GM23338 (cell line): ENCODE results near the gene SLC35F4. TPM values are rescaled to one million over a fixed set of nuclear protein-coding genes. Genes with fewer than 3 reads are reported as not detected.

ENCODE experiments used
- ATAC-seq: fragments of 200-7000 bp; cut with Tn5 transposase; 3 replicates; pipeline ENCODE4 v1.9.1; 2020
- DNase-seq: peaks from one replicate; pipeline ENCODE4 v3.0.0-alpha.2; 2015; ENCODE audit warnings: low spot score
- H2AFZ ChIP-seq: fragments of 200-600 bp; sonication (generic); 2 replicates; pipeline ENCODE4 v1.8.0; 2016; ENCODE audit warnings: antibody characterized with exemption, mild to moderate bottlenecking, moderate library complexity
- H3F3A ChIP-seq: fragments of 200-600 bp; sonication (generic); replicated peaks from 2 replicates; pipeline ENCODE4 v1.8.0; 2017; ENCODE audit warnings: antibody characterized with exemption, mixed run types, low read depth
- H3K27ac ChIP-seq: fragments of 200-600 bp; sonication (generic); 2 replicates; pipeline ENCODE4 v1.6.1; 2016; ENCODE audit warnings: low read depth
- H3K27me3 ChIP-seq: fragments of 200-600 bp; sonication (generic); 2 replicates; pipeline ENCODE4 v1.8.0; 2016; ENCODE audit warnings: mild to moderate bottlenecking, mixed run types, moderate library complexity; ENCODE audit not compliant: insufficient read depth
- H3K36me3 ChIP-seq: fragments of 200-600 bp; sonication (generic); 2 replicates; pipeline ENCODE4 v1.8.0; 2016; ENCODE audit warnings: mild to moderate bottlenecking; ENCODE audit not compliant: insufficient read depth
- H3K4me1 ChIP-seq: fragments of 200-600 bp; sonication (generic); 2 replicates; pipeline ENCODE4 v1.8.0; 2016; ENCODE audit warnings: mild to moderate bottlenecking, moderate library complexity; ENCODE audit not compliant: insufficient read depth
- H3K4me2 ChIP-seq: fragments of 200-600 bp; sonication (generic); 2 replicates; pipeline ENCODE4 v1.7.1; 2017; ENCODE audit warnings: mixed run types
- H3K4me3 ChIP-seq: fragments of 200-600 bp; sonication (generic); 2 replicates; pipeline ENCODE4 v1.6.1; 2016; ENCODE audit warnings: mixed run types
- H3K79me2 ChIP-seq: fragments of 200-600 bp; sonication (generic); replicated peaks from 2 replicates; pipeline ENCODE4 v1.8.0; 2017; ENCODE audit warnings: mild to moderate bottlenecking; ENCODE audit not compliant: insufficient read depth
- H3K9me2 ChIP-seq: fragments of 200-600 bp; sonication (generic); 2 replicates; pipeline ENCODE4 v1.8.0; 2017; ENCODE audit not compliant: insufficient read depth
- H4K20me1 ChIP-seq: fragments of 200-600 bp; sonication (generic); replicated peaks from 2 replicates; pipeline ENCODE4 v1.8.0; 2017; ENCODE audit warnings: mild to moderate bottlenecking; ENCODE audit not compliant: insufficient read depth
- H3K27ac Mint-ChIP-seq: 2 replicates; pipeline ENCODE4 v1.8.0; 2020; ENCODE audit warnings: inconsistent platforms, mild to moderate bottlenecking, moderate library complexity, mixed read lengths
- H3K27me3 Mint-ChIP-seq: 3 replicates; pipeline ENCODE4 v1.8.0; 2022; ENCODE audit warnings: low read depth, mild to moderate bottlenecking, moderate library complexity, mixed read lengths, inconsistent platforms; ENCODE audit not compliant: insufficient read depth, poor library complexity
- H3K36me3 Mint-ChIP-seq: 3 replicates; pipeline ENCODE4 v1.8.0; 2021; ENCODE audit warnings: low read depth, mild to moderate bottlenecking, inconsistent platforms, moderate library complexity, mixed read lengths
- H3K4me1 Mint-ChIP-seq: 3 replicates; pipeline ENCODE4 v1.8.0; 2020; ENCODE audit warnings: mild to moderate bottlenecking, inconsistent platforms, mixed read lengths
- H3K4me3 Mint-ChIP-seq: 3 replicates; pipeline ENCODE4 v1.8.0; 2021; ENCODE audit warnings: moderate library complexity, mild to moderate bottlenecking, inconsistent platforms, mixed read lengths
- H3K9me3 Mint-ChIP-seq: 3 replicates; pipeline ENCODE4 v1.8.0; 2020; ENCODE audit warnings: moderate library complexity, mild to moderate bottlenecking, inconsistent platforms, mixed read lengths
- CREB1 ChIP-seq: fragments of 250-450 bp; sonication (Bioruptor Pico); IDR thresholded peaks from 2 replicates; pipeline ENCODE4 v1.5.0; 2020; ENCODE audit warnings: low read depth, mild to moderate bottlenecking, moderate library complexity
- CTCF ChIP-seq, 2 experiments: fragments of 200-600 bp in 1 of 2; sonication (generic) in 1 of 2; conservative IDR thresholded peaks; 2 replicates each; pipeline versions ENCODE4 v1.5.1 to v1.6.1; 2016 to 2017; ENCODE audit warnings: antibody characterized with exemption in 2 of 2, low read depth in 2 of 2, mild to moderate bottlenecking in 2 of 2, moderate library complexity in 1 of 2
- ETS1 ChIP-seq: IDR thresholded peaks from 2 replicates; pipeline ENCODE4 v1.6.1; 2016; ENCODE audit warnings: antibody characterized with exemption
- EZH2 ChIP-seq: fragments of 200-600 bp; sonication (generic); IDR thresholded peaks from one replicate; pipeline ENCODE4 v1.8.0; 2017; ENCODE audit warnings: antibody characterized with exemption, mild to moderate bottlenecking, low read depth; ENCODE audit not compliant: unreplicated experiment
- EZH2phosphoT487 ChIP-seq: fragments of 200-600 bp; sonication (generic); IDR thresholded peaks from one replicate; pipeline ENCODE4 v1.8.1; 2018; ENCODE audit warnings: antibody characterized with exemption; ENCODE audit not compliant: unreplicated experiment
- JUNB ChIP-seq: IDR thresholded peaks from one replicate; pipeline ENCODE4 v1.6.1; 2016; ENCODE audit warnings: antibody characterized with exemption; ENCODE audit not compliant: unreplicated experiment
- NANOG ChIP-seq: IDR thresholded peaks from 2 replicates; pipeline ENCODE4 v1.6.1; 2016; ENCODE audit warnings: antibody characterized with exemption, borderline replicate concordance
- POLR2AphosphoS5 ChIP-seq: IDR thresholded peaks from 2 replicates; pipeline ENCODE4 v1.6.1; 2016; ENCODE audit warnings: antibody characterized with exemption, low read depth
- REST ChIP-seq: IDR thresholded peaks from one replicate; pipeline ENCODE4 v1.6.1; 2018; ENCODE audit warnings: antibody characterized with exemption; ENCODE audit not compliant: unreplicated experiment
- STAT1 ChIP-seq: IDR thresholded peaks from one replicate; pipeline ENCODE4 v1.6.1; 2016; ENCODE audit warnings: antibody characterized with exemption; ENCODE audit not compliant: unreplicated experiment
- ZNF114 ChIP-seq: fragments of 250-450 bp; sonication (Bioruptor Pico); IDR thresholded peaks from 2 replicates; pipeline ENCODE4 v1.5.0; 2020; ENCODE audit warnings: mild to moderate bottlenecking, moderate library complexity
- ZNF331 ChIP-seq: fragments of 250-450 bp; sonication (Bioruptor Pico); IDR thresholded peaks from 2 replicates; pipeline ENCODE4 v1.5.0; 2020; ENCODE audit warnings: low read depth, mild to moderate bottlenecking, moderate library complexity
- ZNF462 ChIP-seq: fragments of 250-450 bp; sonication (Bioruptor Pico); IDR thresholded peaks from 2 replicates; pipeline ENCODE4 v1.5.0; 2020; ENCODE audit warnings: mild to moderate bottlenecking, moderate library complexity
- polyA plus RNA-seq: library from polyadenylated mRNA; unstranded; fragments of >200 nt; fragmentation: Nextera tagmentation; extraction: Ambion mirVana; gene quantifications from 2 replicates; pipeline ENCODE4 v1.2.1, GENCODE V29; 2016
- total RNA-seq: library from RNA; depleted of rRNA; stranded (reverse); fragments of >200 nt; shearing (Covaris generic); gene quantifications from 2 replicates; pipeline ENCODE4 v1.2.3, GENCODE V29; 2014

The SLC35F4 gene
- total and polyA plus RNA-seq, 2 experiments from 2014 or later = 0.10 TPM; not detected in 1

- H3K27me3 ChIP-seq = no peaks in the 10 kb centered on the region
- peaks cover 8% of the 10 kb centered on the region for H3K4me1 Mint-ChIP-seq
- H3K9me2 ChIP-seq = peaks cover 3% of the 10 kb centered on the region; the same call in 1 of the 2 replicates
- H3K4me3 Mint-ChIP-seq = no peak overlapping the region
- peaks cover 2% of the 10 kb centered on the region; the same call in 1 of the 3 replicates for H3K36me3 Mint-ChIP-seq
- no peak overlapping the region for H2AFZ ChIP-seq
- TF ChIP-seq ZNF462 (CRISPR knock-in tag) (no peak), EZH2phosphoT487 (no peak), JUNB (no peak), CTCF (conservative IDR thresholded peaks at IDR 0.05; ENCODE audit: low read depth in 2 of 2) (no peak), NANOG (no peak), ZNF331 (CRISPR knock-in tag) (no peak), ETS1 (no peak), STAT1 (no peak), CREB1 (CRISPR knock-in tag) (no peak), EZH2 (no peak), POLR2AphosphoS5 (no peak), REST (no peak), ZNF114 (CRISPR knock-in tag) (no peak)
- H4K20me1 ChIP-seq = no peaks in the 10 kb centered on the region
- H3K36me3 ChIP-seq = no peaks in the 10 kb centered on the region
- peaks cover 10% of the 10 kb centered on the region for H3K4me1 ChIP-seq
- no peak for ATAC-seq
- no peak overlapping the region for H3K4me2 ChIP-seq
- no peaks in the 10 kb centered on the region for H3F3A ChIP-seq
- H3K27me3 Mint-ChIP-seq = no peaks in the 10 kb centered on the region
- no peak overlapping the region for H3K27ac ChIP-seq
- H3K27ac Mint-ChIP-seq = no peak overlapping the region
- no peak for DNase-seq
- H3K4me3 ChIP-seq = no peak overlapping the region
- H3K79me2 ChIP-seq = no peaks in the 10 kb centered on the region
- H3K9me3 Mint-ChIP-seq = peaks cover 2% of the 10 kb centered on the region; the same call in 2 of the 3 replicates
These were observed 130.6 kb downstream of the SLC35F4 start for GRCh38 chr14:57735276-57735675.
